ENCODE results near the gene PRKN.
A peak's percentile ranks its signal among the peaks of the same experiment; 100 is the strongest.

- TF ChIP-seq POLR2AphosphoS5 (IDR thresholded peaks at IDR 0.05; ENCODE audit: low read depth, low read length) (no peak), SIN3A (IDR thresholded peaks at IDR 0.05; ENCODE audit: borderline replicate concordance, insufficient read depth, low read depth, low read length) (no peak)
- TF ChIP-seq, protein P1, sequence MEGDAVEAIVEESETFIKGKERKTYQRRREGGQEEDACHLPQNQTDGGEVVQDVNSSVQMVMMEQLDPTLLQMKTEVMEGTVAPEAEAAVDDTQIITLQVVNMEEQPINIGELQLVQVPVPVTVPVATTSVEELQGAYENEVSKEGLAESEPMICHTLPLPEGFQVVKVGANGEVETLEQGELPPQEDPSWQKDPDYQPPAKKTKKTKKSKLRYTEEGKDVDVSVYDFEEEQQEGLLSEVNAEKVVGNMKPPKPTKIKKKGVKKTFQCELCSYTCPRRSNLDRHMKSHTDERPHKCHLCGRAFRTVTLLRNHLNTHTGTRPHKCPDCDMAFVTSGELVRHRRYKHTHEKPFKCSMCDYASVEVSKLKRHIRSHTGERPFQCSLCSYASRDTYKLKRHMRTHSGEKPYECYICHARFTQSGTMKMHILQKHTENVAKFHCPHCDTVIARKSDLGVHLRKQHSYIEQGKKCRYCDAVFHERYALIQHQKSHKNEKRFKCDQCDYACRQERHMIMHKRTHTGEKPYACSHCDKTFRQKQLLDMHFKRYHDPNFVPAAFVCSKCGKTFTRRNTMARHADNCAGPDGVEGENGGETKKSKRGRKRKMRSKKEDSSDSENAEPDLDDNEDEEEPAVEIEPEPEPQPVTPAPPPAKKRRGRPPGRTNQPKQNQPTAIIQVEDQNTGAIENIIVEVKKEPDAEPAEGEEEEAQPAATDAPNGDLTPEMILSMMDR (IDR thresholded peaks at IDR 0.05) = peak; percentile 52
Measured at GRCh38 chr6:161374971-161375873, 1352.3 kb downstream of the PRKN start.
